Neuron (in vitro differentiated cells): ENCODE results near the gene GAR1.
"Not testable (repeated sequence)": the region's sequence is repeated elsewhere in the genome, so short reads cannot be mapped to it uniquely, and the experiment has no call there.

Experiments
- H2AFZ ChIP-seq: one replicate; pipeline ENCODE4 v1.6.1; 2013; ENCODE audit warnings: low read depth, mild to moderate bottlenecking, inconsistent platforms, low read length, moderate library complexity
- H3K27me3 ChIP-seq: one replicate; pipeline ENCODE4 v1.6.1; 2013; ENCODE audit warnings: low read length; ENCODE audit not compliant: insufficient read depth
- H3K36me3 ChIP-seq: one replicate; pipeline ENCODE4 v1.6.1; 2013; ENCODE audit warnings: low read length; ENCODE audit not compliant: insufficient read depth
- H3K4me1 ChIP-seq: one replicate; pipeline ENCODE4 v1.6.1; 2013; ENCODE audit warnings: low read length; ENCODE audit not compliant: insufficient read depth
- H3K4me3 ChIP-seq: 2 replicates; pipeline ENCODE4 v1.5.1; 2013; ENCODE audit warnings: mild to moderate bottlenecking, low read length, moderate library complexity
- H3K9me3 ChIP-seq: one replicate; pipeline ENCODE4 v1.6.1; 2013; ENCODE audit warnings: low read length

The GAR1 gene

DNA sequence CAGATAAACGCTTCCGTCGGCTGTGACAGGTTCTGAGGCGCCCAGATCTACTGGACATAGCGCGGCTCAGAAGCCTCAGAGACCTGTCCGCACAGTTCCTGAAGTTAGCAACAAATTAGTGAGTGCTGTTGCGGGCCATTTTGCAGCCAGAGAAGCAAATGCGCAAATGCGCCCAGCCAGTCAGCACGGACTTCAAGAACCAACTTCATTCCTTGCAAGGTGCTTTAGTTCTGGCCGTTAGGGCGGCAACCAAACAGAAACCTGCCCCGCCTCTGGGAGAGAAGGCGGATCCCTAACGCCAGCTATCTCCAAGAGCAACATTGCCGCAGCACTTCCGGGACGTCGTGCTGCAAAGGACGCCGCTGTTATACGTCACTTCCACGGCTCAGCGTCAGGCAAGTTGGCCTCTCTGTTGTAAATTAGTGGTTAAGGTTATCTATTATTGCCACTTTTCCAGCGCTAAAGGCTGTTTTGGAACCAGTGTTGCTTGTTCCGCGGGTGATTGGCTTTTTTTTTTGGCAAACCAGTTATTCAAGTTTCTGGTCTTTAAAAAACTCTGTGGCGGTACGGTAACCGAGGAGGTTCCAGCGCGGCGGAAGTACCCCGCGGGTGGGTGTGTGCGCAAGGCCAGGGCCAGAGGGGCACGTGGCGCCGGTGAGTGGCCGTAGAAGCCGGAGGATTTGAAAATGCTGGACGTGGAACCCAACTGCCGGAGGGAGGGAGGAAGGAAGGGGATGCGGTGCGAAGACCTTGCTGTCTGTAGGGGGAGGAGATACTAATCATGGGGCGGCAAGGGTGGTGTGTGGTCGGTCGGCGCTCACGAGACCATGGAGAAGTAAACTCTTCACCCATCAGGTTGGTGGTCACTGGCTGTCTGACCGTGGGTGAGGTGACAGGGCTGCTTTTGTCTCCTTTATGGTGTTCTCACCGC, at the start of gene GAR1:
Gene GAR1, plus strand, starts transcription at position 612 of the 931 bp plus-strand sequence. CDS start 403 bp downstream, outside the sequence.
- peaks cover 22% of the 10 kb centered on the region for H3K36me3 ChIP-seq
- H3K9me3 ChIP-seq = no peaks in the 10 kb centered on the region
- H3K4me1 ChIP-seq = peaks cover 16% of the 10 kb centered on the region
- no peaks in the 10 kb centered on the region for H3K27me3 ChIP-seq
- H3K4me3 ChIP-seq = peak within 1 kb of the TSS; percentile 90
- H2AFZ ChIP-seq = peak within 1 kb of the TSS; percentile 94

DNA sequence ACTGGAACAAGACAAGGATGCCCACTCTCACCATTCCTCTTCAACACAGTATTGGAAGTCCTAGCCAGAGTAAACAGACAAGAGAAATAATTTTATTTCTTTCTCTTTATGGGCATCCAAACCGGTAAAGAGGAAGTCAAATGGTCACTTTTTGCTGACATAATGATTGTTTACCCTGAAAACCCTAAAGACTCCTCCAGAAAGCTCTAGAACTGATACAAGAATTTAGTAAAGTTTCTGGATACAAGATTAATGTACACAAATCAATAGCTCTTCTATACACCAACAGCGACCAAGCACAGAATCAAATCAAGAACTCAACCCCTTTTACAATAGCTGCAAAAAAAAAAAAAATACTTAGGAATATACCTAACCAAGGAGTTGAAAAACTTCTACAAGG, 33.5 kb upstream of the GAR1 start:
- H2AFZ ChIP-seq, H3K36me3 ChIP-seq, H3K27me3 ChIP-seq, H3K4me1 ChIP-seq, H3K9me3 ChIP-seq, H3K4me3 ChIP-seq: not testable (repeated sequence)

DNA sequence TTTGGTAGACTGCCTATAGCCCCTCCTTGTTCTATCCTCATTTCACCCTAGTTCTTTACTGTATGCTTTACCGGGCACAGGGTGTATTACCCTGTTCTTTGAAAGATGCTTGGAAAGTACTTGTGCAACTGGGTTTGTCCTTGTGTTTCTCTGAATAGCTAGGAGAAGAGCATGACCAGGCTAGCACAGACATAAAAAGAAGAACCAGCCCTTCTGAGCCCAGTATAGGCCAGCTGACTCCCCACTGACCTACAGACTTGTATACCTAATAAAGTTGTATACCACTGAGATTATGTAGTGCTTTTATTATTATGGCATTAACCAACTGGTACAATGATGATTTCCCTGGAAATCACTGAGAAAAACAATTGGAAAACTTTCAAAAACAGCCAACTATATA, 28.7 kb upstream of the GAR1 start:
- Histone ChIP-seq H3K4me1 (no peaks in the 10 kb centered on the region), H2AFZ (no peak overlapping the region), H3K9me3 (no peaks in the 10 kb centered on the region), H3K36me3 (no peaks in the 10 kb centered on the region), H3K4me3 (no peak overlapping the region), H3K27me3 (no peaks in the 10 kb centered on the region)

DNA sequence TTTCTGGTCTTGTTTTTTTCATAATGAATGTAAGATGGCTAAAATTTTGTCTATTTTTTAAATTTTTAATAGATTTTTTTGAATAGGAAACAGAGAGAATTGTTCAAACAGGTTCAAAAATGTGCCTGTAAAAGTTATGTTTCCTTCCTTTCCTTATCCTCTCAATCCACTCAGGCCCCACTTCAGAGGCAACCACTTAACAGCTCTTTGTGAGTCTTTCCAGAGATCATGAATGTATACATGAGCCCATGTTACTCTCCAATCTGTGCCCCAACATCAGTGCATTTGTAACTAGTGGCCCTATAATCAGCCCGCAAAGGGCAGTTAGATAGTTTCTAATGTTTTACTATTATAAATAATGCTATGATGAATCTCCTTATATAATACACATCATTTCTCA, 27.8 kb upstream of the GAR1 start:
- no peaks in the 10 kb centered on the region for H3K27me3 ChIP-seq

DNA sequence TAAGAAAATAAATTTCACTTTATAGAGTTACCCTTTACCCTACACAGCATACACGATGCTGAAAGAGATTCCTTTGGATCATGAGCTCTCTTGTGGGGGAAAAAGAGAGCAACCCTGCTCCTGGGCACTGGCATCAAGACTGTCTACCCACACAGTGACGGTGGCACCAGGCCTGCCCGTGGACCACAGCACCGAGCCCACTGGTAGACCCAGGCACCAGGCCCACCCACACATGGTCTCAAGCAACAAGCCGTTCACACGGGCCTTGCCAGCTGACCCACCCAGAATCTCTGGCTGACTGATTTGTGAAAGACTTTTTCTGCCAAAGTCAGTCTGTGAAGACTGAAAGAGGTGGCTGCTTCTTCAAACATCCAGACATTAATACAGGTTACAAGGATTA, 20.5 kb upstream of the GAR1 start:
- H3K36me3 ChIP-seq = no peaks in the 10 kb centered on the region
- H3K27me3 ChIP-seq = no peaks in the 10 kb centered on the region
- no peaks in the 10 kb centered on the region for H3K9me3 ChIP-seq
- H3K4me1 ChIP-seq = no peaks in the 10 kb centered on the region
- no peak overlapping the region for H3K4me3 ChIP-seq
- no peak overlapping the region for H2AFZ ChIP-seq

More for the DNA sequence above, 27.8 kb upstream of the GAR1 start:
- Histone ChIP-seq H3K36me3 (no peaks in the 10 kb centered on the region), H3K4me3 (no peak overlapping the region), H3K9me3 (no peaks in the 10 kb centered on the region), H3K4me1 (no peaks in the 10 kb centered on the region), H2AFZ (no peak overlapping the region)

DNA sequence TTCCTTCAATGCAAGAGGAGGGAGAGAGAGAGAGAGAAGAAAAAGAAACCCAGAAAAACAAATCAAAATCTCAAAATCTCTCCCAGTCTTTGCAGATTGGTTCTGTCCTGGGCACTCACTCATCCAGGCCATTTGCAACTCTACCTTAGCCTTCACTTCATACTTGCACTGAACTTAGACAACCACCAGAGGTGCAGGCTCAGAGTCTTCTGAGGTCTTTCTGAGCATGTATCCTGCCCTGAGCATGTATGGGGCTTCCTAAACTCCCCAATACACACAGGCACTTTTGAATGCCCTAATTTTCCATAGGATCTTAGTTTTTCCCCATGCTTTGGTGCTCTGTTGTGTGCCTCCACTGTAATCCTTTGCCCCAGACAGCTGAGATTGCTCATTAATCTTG, 16.7 kb upstream of the GAR1 start:
- Histone ChIP-seq H3K9me3 (no peaks in the 10 kb centered on the region), H3K4me1 (no peaks in the 10 kb centered on the region), H3K27me3 (peaks cover 5% of the 10 kb centered on the region), H3K4me3 (no peak overlapping the region), H2AFZ (no peak overlapping the region), H3K36me3 (no peaks in the 10 kb centered on the region)

DNA sequence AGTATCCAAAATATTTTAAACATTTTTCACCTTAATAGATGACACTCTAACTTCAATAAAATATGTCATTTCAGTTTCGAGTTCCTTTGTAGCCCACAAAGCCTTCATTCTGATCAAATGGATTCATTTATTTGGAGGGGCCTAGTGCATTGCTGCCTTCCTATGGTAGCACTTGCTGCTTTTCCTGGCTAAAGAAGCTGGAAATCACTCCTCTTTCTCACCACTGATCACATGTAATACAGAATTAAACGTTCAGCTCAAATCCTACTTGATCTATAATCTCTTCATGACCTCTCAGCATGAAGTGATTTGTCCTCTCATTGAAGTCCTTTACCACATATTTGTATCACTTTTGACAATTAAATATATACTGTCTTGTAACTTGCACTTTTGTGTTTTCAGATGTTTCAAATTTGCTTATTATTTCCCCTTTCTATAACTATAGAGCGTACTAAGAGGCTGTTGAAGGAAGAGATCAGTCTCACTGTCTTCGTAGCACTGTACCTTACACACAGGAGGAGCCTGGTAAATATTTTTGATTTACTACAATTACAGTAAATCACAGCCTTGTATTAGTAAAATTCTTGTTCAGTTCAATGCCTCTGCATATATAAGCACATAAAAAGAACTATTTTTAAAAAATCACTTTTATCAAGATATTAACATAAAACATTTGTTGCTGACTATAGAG, 14.3 kb upstream of the GAR1 start:
- no peaks in the 10 kb centered on the region for H3K9me3 ChIP-seq
- no peaks in the 10 kb centered on the region for H3K4me1 ChIP-seq
- H3K4me3 ChIP-seq = no peak overlapping the region
- no peak overlapping the region for H2AFZ ChIP-seq
- H3K36me3 ChIP-seq = no peaks in the 10 kb centered on the region
- H3K27me3 ChIP-seq = peaks cover 5% of the 10 kb centered on the region

DNA sequence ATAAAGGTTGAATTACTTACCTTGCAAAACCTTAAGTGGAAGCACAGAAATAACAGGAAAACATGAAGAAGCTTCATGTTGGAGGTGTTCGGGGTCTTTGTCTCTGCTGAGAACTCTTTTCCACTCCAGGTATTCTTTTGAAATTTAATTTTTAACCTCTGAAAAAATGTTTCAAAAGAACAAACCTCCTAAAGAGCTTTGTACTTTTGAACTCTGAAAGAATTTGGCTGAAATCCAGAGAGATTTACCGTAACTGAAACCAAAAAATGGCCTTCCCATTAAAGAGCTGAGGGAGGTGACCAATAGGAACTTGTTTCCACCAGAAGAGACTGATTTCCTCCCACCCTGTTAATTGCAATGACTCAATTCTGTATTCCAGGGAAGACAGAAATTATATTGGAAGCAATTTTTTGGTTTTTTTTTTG, 13.7 kb upstream of the GAR1 start, which contains the start of gene CFI:
Gene CFI, minus strand, starts transcription at position 105 of the 425 bp plus-strand sequence. Its CDS starts 28 bp downstream, at position 77.
- H3K4me3 ChIP-seq = no peak within 1 kb of the TSS
- no peaks in the 10 kb centered on the region for H3K4me1 ChIP-seq
- H3K27me3 ChIP-seq = peaks cover 5% of the 10 kb centered on the region
- no peaks in the 10 kb centered on the region for H3K9me3 ChIP-seq
- no peak within 1 kb of the TSS for H2AFZ ChIP-seq
- H3K36me3 ChIP-seq = no peaks in the 10 kb centered on the region

DNA sequence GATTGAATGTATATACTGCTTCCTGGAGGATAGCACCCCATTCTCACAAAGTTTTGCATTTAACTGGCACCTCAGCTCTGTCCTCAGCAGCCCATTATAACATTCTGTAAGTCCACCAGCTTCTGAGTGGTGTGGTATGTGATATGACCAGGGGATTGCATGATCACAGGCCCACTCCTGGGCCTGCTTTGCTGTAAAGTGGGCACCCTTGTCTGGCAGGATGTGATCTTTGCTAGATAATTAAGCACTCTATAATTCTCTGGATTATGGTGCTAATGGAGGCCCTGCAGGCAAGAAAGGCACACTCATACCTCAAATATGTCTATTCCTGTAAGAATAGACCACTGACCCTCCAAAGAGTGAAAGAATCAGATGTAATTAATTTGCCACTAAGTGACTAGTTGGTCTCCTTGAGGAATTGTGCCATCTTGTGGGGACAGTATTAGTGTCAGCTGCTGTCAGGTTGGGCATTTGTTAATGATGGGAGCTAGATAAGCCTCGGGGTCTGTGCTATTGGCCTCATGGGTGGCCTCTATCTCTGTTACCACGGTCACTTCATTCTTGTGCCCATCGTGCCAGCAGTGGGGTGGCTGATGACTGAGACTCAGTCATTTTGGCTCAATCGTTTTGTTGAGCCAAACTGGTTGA, 11.5 kb upstream of the GAR1 start:
- Histone ChIP-seq H3K27me3 (peaks cover 5% of the 10 kb centered on the region), H3K36me3 (no peaks in the 10 kb centered on the region), H3K9me3 (no peaks in the 10 kb centered on the region), H3K4me1 (no peaks in the 10 kb centered on the region), H3K4me3 (no peak overlapping the region), H2AFZ (no peak overlapping the region)

DNA sequence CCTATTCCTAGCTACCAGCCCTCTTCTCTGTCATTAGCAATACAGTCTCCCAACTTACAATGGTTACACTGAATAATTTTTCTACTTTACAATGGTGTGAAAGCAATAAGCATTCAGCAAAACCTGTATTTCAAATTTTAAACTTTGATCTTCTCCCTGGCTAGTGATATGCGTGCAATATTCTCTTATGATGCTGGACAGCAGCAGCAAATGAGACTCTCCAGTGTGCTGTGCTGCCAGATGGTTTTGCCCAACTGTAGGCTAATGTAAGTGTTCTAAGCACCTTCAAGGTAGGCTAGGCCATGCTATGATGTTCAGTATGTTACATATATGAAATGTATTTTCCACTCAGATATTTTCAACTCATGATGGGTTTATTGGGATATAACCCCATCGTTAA, 5.9 kb upstream of the GAR1 start:
- Histone ChIP-seq H3K4me1 (peaks cover 2% of the 10 kb centered on the region), H3K36me3 (no peaks in the 10 kb centered on the region), H2AFZ (no peak overlapping the region), H3K9me3 (no peaks in the 10 kb centered on the region), H3K27me3 (no peaks in the 10 kb centered on the region), H3K4me3 (no peak overlapping the region)

DNA sequence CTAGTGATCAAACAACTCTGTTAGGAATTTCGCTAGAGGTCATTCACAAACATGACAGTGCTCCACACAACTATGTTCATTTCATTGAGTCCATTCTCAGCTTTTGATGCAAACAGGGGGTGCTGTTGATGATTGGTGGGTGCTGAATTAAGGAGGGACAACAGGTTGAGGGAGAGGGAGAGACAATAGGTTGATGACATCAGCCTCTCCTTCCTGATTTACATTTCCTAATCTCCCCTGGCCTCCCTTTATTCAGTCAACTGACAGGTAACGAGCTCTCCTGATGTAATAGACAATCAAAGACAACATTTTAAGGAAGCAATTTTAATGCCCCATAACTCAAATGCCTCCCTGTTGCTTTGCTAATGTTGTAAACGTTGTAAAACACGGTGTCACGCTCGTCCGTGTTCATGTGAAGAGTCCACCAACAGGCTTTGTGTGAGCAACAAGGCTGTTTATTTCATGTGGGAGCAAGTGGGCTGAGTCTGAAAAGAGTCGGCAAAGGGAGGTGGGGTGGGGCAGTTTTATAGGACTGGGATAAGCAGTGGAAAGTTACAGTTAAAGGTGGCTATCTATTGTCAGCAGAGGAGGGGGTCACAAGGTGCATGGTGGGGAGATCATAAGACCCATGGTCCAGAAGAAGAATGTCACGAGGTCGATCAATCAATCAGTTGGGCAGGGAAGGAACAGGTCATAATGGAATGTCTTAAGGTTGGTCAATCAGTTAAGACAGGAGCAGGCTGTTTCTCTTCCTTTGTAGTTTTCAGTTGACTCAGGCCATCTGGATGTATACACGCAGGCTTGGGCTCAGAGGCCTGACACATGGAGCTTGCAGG, 4.8 kb upstream of the GAR1 start:
- peaks cover 6% of the 10 kb centered on the region for H3K4me1 ChIP-seq
- no peak overlapping the region for H3K4me3 ChIP-seq
- H2AFZ ChIP-seq = no peak overlapping the region
- H3K9me3 ChIP-seq = no peaks in the 10 kb centered on the region
- H3K27me3 ChIP-seq = no peaks in the 10 kb centered on the region
- H3K36me3 ChIP-seq = no peaks in the 10 kb centered on the region

DNA sequence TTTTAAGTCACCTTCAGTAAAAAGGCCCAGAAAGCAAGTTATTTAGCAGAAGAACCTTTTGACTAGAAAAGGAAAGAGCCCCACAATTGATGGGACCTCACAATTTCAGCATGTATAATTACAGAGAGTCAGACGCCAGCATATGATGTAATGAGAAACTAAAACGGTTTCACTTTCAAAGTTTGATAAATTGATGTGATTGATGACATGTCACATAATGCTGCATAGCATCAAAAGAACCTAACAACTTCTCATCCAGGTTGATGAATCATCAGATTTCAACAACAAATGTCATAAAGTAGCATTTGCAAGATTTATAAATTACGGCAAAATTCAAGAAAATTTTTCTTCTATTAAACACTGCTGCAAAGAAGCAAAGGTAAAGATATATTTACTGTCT, 3.9 kb upstream of the GAR1 start:
- H3K9me3 ChIP-seq = no peaks in the 10 kb centered on the region
- no peak overlapping the region for H3K4me3 ChIP-seq
- H3K36me3 ChIP-seq = no peaks in the 10 kb centered on the region
- peaks cover 9% of the 10 kb centered on the region for H3K4me1 ChIP-seq
- H2AFZ ChIP-seq = no peak overlapping the region
- H3K27me3 ChIP-seq = no peaks in the 10 kb centered on the region
